Hippocampal formation (tissue), 2 donors: ENCODE measurements around the gene PTER.

Source experiments
- DNase-seq, 2 donors: peaks; one replicate each; lab custom pipeline; 2025; lab: John Stamatoyannopoulos, UW

PTER gene

GRCh38 chr10:16544591-16544990 is 107.8 kb downstream of the PTER start:
- DNase-seq = no peak

- peak in 1 of 2 donors; percentile 4 for DNase-seq
Measured at GRCh38 chr10:16545116-16545736, 108.4 kb downstream of the PTER start.

- DNase-seq = no peak
Measured at GRCh38 chr10:16547973-16548372, 111.2 kb downstream of the PTER start.

- DNase-seq = no peak
Measured at GRCh38 chr10:16559236-16559773, 122.5 kb downstream of the PTER start.

DNA sequence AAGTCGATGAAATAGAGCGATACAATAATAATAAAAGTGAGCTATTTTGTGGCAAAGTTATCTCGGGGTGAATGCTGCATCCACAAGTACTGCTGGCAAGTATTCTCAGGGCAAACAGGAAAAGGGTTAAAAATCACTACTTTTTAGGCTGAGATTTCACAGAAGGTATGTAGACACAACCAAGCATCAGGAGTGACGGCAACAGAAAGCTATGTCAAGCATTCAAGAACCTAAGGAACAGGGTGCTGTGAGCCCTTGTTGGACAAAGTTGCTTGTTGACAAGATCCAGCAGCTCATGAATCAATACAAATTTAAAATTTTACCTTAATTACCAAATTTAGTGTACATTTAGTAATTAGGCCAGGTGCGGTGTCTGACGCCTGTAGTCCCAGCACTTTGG is 126.1 kb downstream of the PTER start:
- DNase-seq = no peak
